HCT116 (cell line): ENCODE results near the gene RUVBL1.

Source experiments
- ATF3 ChIP-seq: IDR thresholded peaks from 2 replicates; pipeline ENCODE4 v1.6.1; 2012
- CTCF ChIP-seq, 3 experiments: fragments of 200-600 bp in 1 of 3; sonication (generic) in 1 of 3; IDR thresholded peaks in 2 of 3; conservative IDR thresholded peaks in 1 of 3; 2 replicates each; pipeline ENCODE4 v1.5.1; 2012 to 2017; ENCODE audit warnings: low read depth in 2 of 3, low read length in 2 of 3, antibody characterized with exemption in 1 of 3, borderline replicate concordance in 1 of 3, control low read depth in 1 of 3, mild to moderate bottlenecking in 1 of 3, mixed read lengths in 1 of 3, mixed run types in 1 of 3, moderate library complexity in 1 of 3; ENCODE audit not compliant: insufficient read depth in 1 of 3
- EZH2 ChIP-seq: fragments of 200-600 bp; sonication (generic); IDR thresholded peaks from 2 replicates; pipeline ENCODE4 v1.6.1; 2017; ENCODE audit warnings: antibody characterized with exemption, mixed run types
- POLR2A ChIP-seq: IDR thresholded peaks from 2 replicates; pipeline ENCODE4 v1.7.0; 2011; ENCODE audit warnings: borderline replicate concordance; ENCODE audit not compliant: insufficient read depth, insufficient read length; ENCODE audit errors: extremely low read depth
- POLR2AphosphoS5 ChIP-seq: IDR thresholded peaks from 2 replicates; pipeline ENCODE4 v1.6.1; 2011; ENCODE audit warnings: mild to moderate bottlenecking, low read depth, low read length, moderate library complexity
- YY1 ChIP-seq: IDR thresholded peaks from 2 replicates; pipeline ENCODE4 v1.6.1; 2011; ENCODE audit warnings: low read length, low read depth, moderate library complexity, mild to moderate bottlenecking; ENCODE audit not compliant: insufficient replicate concordance; ENCODE audit errors: extremely low read depth
- ZFX ChIP-seq: fragments of 450-650 bp; IDR thresholded peaks from 2 replicates; pipeline ENCODE4 v1.6.1; 2017

- TF ChIP-seq CTCF (IDR thresholded peaks at IDR 0.05 in 2 of 3, conservative IDR thresholded peaks at IDR 0.05 in 1 of 3; ENCODE audit: borderline replicate concordance in 1 of 3, insufficient read depth in 1 of 3, low read depth in 2 of 3, low read length in 2 of 3) (no peak), POLR2AphosphoS5 (no peak), EZH2 (no peak), POLR2A (no peak), YY1 (no peak), ATF3 (no peak), ZFX (no peak)
These were observed 8.5 kb upstream of the RUVBL1 start for GRCh38 chr3:128131897-128132646.
